GM12865 (cell line): ENCODE measurements around the gene CFAP157.

Experiments used
- DNase-seq: peaks from one replicate; pipeline ENCODE4 v3.0.0; 2010; ENCODE audit warnings: low read depth
- H3K4me3 ChIP-seq: 2 replicates; pipeline ENCODE4 v1.5.1; 2011; ENCODE audit warnings: mild to moderate bottlenecking, low read depth, low read length, control low read depth
- TF ChIP-seq, protein P1 (sequence below): IDR thresholded peaks from 2 replicates; pipeline ENCODE4 v1.5.1; 2011; ENCODE audit warnings: low read length, control low read depth, low read depth, inconsistent platforms; ENCODE audit not compliant: insufficient read depth; ENCODE audit errors: missing control alignments

The CFAP157 gene

GRCh38 chr9:127714951-127715469 is 8.2 kb downstream of the CFAP157 start:
- DNase-seq, result no peak
- TF ChIP-seq, protein P1, sequence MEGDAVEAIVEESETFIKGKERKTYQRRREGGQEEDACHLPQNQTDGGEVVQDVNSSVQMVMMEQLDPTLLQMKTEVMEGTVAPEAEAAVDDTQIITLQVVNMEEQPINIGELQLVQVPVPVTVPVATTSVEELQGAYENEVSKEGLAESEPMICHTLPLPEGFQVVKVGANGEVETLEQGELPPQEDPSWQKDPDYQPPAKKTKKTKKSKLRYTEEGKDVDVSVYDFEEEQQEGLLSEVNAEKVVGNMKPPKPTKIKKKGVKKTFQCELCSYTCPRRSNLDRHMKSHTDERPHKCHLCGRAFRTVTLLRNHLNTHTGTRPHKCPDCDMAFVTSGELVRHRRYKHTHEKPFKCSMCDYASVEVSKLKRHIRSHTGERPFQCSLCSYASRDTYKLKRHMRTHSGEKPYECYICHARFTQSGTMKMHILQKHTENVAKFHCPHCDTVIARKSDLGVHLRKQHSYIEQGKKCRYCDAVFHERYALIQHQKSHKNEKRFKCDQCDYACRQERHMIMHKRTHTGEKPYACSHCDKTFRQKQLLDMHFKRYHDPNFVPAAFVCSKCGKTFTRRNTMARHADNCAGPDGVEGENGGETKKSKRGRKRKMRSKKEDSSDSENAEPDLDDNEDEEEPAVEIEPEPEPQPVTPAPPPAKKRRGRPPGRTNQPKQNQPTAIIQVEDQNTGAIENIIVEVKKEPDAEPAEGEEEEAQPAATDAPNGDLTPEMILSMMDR, result no peak
- peak overlapping the region; percentile 88 for H3K4me3 ChIP-seq

- H3K4me3 ChIP-seq, result peak within 1 kb of the TSS; percentile 88
- DNase-seq, result peak; percentile 95
- TF ChIP-seq, protein P1, result no peak
Measured at GRCh38 chr9:127715470-127716337, 8.9 kb downstream of the CFAP157 start, which contains the start of the genes PTRH1 and TTC16. PTRH1 (minus strand) TSS chr9:127715663; CDS start chr9:127715639, 24 bp downstream. TTC16 (plus strand) TSS chr9:127716079; CDS start chr9:127716146, 67 bp downstream.

- TF ChIP-seq, protein P1, result no peak
- DNase-seq, result no peak
- no peak overlapping the region for H3K4me3 ChIP-seq
Measured at GRCh38 chr9:127716412-127716811, 9.6 kb downstream of the CFAP157 start.

DNA sequence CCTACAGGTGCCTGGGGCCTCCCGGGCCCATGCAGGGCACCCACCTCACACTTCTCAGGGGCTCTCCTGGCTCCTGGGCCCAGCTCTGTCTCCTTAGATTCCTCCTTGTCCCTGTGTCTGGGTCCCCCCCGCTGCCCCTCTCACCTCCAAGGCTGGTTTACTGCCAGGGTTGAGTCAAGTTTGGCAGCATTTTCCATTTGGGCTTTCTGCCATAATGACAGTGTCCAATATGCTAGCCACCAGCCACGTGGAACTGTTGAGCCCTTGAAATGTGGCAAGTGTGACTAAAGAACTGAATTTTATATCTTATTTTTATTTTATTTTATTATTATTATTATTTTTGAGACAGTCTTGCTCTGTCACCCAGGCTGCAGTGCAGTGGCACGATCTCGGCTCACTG is 11.0 kb downstream of the CFAP157 start:
- H3K4me3 ChIP-seq, result no peak overlapping the region
- TF ChIP-seq, protein P1, result no peak
- no peak for DNase-seq

DNA sequence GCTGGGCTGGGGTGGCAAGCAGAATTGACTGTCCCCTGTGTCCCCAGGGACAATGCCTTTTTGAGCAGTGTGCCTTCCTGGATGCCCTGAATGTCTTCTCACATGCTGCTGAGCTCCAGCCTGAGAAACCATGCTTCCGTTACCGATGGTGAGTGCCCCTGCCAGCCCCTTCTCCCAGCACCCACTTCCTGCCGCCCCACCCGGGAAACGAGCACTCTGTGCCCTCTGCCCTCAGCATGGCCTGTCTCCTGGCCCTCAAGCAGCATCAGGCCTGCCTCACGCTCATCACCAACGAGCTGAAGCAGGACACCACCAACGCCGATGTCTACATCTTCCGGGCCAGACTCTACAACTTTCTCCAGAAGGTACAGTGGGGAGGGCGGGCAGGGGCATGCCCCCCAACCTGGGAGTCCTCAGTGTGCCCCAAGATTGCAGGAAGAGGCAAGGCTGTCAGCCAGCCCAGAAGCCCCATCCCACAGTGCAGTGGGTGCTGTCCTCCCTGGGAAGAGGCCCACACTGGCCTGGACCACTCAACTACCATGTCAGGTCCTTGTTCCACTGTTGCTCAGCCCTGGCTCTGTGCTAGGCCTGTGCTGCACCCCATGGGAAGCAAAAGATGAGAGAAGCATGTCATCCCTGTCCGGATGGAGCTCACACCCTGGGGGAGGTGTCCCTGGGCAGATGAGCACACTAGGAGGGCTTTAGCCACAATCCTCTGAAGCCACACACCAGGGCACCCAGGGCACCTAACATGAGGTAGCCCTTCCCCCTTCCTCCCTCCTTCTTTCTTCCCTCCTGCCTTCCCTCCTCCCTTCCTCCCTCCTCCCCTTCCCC is 13.5 kb downstream of the CFAP157 start:
- H3K4me3 ChIP-seq, result no peak overlapping the region
- TF ChIP-seq, protein P1, result no peak
- no peak for DNase-seq

DNA sequence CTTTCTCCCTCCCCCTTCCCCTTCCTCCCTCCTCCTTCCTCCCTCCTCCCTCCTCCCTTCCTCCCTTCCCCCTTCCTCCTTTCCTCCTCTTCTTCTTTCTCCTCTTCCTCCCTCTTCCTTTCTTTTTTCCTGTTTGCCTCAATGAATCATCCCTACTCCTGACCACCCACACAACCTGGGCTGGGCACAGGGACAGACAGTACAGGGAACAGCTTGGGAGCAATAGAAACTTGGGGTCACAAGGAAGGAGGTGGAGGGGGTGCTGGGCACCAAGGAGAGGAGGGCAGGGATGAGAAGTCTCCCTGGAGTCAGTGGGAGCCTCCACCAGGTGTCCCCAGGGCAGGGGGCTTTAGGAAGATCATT is 14.1 kb downstream of the CFAP157 start:
- no peak for DNase-seq
- H3K4me3 ChIP-seq, result no peak overlapping the region
- TF ChIP-seq, protein P1, result no peak
